Activated T-cell treated with anti-CD3 and anti-CD28 coated beads, Interleukin-2, amount 50 U/mL, for 4 hours (primary cell): ENCODE results near the gene SPRTN. TPM values are rescaled to one million over a fixed set of nuclear protein-coding genes. Genes with fewer than 3 reads are reported as not detected.

Experiments used
- ATAC-seq, 2 donors: fragments of 200-7000 bp; cut with Tn5 transposase; one replicate each; pipeline ENCODE4 v1.10.0; 2021
- DNase-seq: peaks from one replicate; pipeline ENCODE4 v3.0.0-alpha.2; 2020
- H3K27me3 Mint-ChIP-seq: one replicate; pipeline ENCODE4 v1.8.0; 2021; ENCODE audit warnings: low read depth, mixed read lengths
- H3K36me3 Mint-ChIP-seq: one replicate; pipeline ENCODE4 v1.8.0; 2022; ENCODE audit warnings: mixed read lengths; ENCODE audit not compliant: insufficient read depth
- H3K4me1 Mint-ChIP-seq: one replicate; pipeline ENCODE4 v1.8.0; 2021; ENCODE audit warnings: low read depth, mixed read lengths
- H3K4me3 Mint-ChIP-seq: one replicate; pipeline ENCODE4 v1.8.0; 2021; ENCODE audit warnings: mild to moderate bottlenecking, moderate library complexity, mixed read lengths
- H3K9me3 Mint-ChIP-seq: one replicate; pipeline ENCODE4 v1.8.0; 2021; ENCODE audit warnings: mixed read lengths
- total RNA-seq, 3 donors: library from RNA; stranded (reverse); gene quantifications; one replicate each; pipeline ENCODE4 v1.2.1, GENCODE V29; 2021

The SPRTN gene
- total RNA-seq, 3 donors from 2014 or later = 9.9 to 15.2 (median 12.9) TPM

- H3K27me3 Mint-ChIP-seq = no peaks in the 10 kb centered on the region
- ATAC-seq (no peak), DNase-seq (no peak)
- no peaks in the 10 kb centered on the region for H3K9me3 Mint-ChIP-seq
- H3K36me3 Mint-ChIP-seq = peaks cover 18% of the 10 kb centered on the region
- H3K4me1 Mint-ChIP-seq = peaks cover 64% of the 10 kb centered on the region
- no peak overlapping the region for H3K4me3 Mint-ChIP-seq
These were observed 58.5 kb downstream of the SPRTN start for GRCh38 chr1:231396643-231397042.

DNA sequence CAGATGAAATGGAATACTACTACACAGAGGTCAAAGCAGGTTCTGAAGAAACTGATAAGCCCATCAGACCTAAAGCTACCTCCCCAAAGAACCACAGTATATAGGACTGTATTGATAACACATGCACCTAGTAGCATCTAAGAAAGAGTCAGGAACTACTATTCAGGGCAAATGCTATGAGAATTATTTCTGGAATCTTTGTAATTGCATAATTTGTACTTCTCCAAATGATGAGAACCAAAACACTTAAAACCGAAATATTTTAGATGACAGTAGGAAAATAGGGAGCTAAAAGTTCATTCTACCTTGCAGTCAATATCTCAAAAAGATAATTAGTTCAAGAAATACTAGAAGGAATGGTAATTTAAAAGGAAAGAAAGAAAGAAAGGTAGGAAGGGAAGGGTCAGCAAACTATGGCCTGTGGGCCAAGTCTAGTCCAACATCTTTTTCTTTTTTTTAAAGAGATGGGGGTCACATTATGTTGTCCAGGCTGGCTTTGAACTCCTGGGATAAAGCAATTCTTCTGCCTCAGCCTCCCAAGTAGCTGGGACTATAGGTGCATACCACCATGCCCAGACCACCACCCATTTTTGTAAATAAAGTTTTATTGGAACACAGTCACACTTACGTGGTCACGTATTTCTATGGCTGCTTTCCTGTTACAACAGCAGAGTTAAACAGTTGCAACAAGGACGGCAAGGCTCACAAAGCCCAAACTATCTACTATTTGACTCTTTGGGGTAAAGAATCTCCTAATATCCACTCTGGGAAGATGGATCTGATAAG, 60.0 kb downstream of the SPRTN start:
- ATAC-seq = no peak
- peaks cover 11% of the 10 kb centered on the region for H3K36me3 Mint-ChIP-seq
- H3K4me3 Mint-ChIP-seq = no peak overlapping the region
- H3K9me3 Mint-ChIP-seq = no peaks in the 10 kb centered on the region
- DNase-seq = no peak
- H3K4me1 Mint-ChIP-seq = peaks cover 60% of the 10 kb centered on the region
- no peaks in the 10 kb centered on the region for H3K27me3 Mint-ChIP-seq

- peaks cover 12% of the 10 kb centered on the region for H3K36me3 Mint-ChIP-seq
- H3K9me3 Mint-ChIP-seq = no peaks in the 10 kb centered on the region
- ATAC-seq (no peak), DNase-seq (no peak)
- H3K4me3 Mint-ChIP-seq = no peak overlapping the region
- H3K4me1 Mint-ChIP-seq = peaks cover 44% of the 10 kb centered on the region
- H3K27me3 Mint-ChIP-seq = no peaks in the 10 kb centered on the region
These were observed 63.4 kb downstream of the SPRTN start for GRCh38 chr1:231401478-231401877.

DNA sequence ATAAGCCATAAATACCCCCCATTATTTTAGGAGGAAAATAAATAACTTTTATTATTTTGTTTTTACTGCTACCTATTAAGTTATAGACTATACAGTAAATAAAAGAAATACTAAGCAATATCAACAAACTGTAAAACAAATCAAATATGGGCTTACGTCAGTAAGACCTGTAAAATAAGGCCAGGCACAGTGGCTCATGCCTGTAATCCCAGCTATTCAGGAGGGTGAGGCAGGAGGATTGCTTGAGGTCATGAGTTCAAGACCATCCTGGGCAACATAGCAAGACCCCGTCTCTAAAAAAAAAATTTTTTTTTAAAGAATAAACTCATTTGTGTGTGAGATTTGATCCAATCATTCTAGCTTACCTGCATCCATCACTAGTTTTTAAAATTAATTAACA, 66.2 kb downstream of the SPRTN start:
- no peak for DNase-seq
- H3K4me1 Mint-ChIP-seq = peaks cover 26% of the 10 kb centered on the region
- peaks cover 5% of the 10 kb centered on the region for H3K36me3 Mint-ChIP-seq
- no peak overlapping the region for H3K4me3 Mint-ChIP-seq
- no peak for ATAC-seq
- no peaks in the 10 kb centered on the region for H3K9me3 Mint-ChIP-seq
- no peaks in the 10 kb centered on the region for H3K27me3 Mint-ChIP-seq

Other genes with a start within 250 kb of the SPRTN start
- not detected for gene TRIM67, start 176.2 kb upstream of the SPRTN start, total RNA-seq
- 10 to 100 TPM; 37.1 to 39.8 (median 39.5) TPM for gene GNPAT, start 97.1 kb upstream of the SPRTN start, total RNA-seq
- gene EXOC8, start 441 bp upstream of the SPRTN start, total RNA-seq = 10 to 100 TPM; 13.5 to 14.0 (median 13.9) TPM
- 10 to 100 TPM; 11.9 to 14.0 (median 13.4) TPM for gene EGLN1, start 84.0 kb downstream of the SPRTN start, total RNA-seq
- gene TSNAX, start 190.4 kb downstream of the SPRTN start, total RNA-seq = 10 to 100 TPM; 40.6 to 43.3 (median 43.1) TPM